HepG2 (cell line): ENCODE measurements around the gene COL9A3. TPM values are rescaled to one million over a fixed set of nuclear protein-coding genes. Genes with fewer than 3 reads are reported as not detected.

ENCODE experiments used
- FLYWCH1 ChIP-seq: sonication (generic); formaldehyde crosslinking; IDR thresholded peaks from 2 replicates; pipeline ENCODE4 v1.8.1; 2023; ENCODE audit warnings: mild to moderate bottlenecking, missing genetic modification reagents
- FOSL1 ChIP-seq: sonication (generic); formaldehyde crosslinking; IDR thresholded peaks from 2 replicates; pipeline ENCODE4 v1.9.0; 2021; ENCODE audit warnings: missing genetic modification reagents, borderline replicate concordance
- ISX ChIP-seq: sonication (generic); formaldehyde crosslinking; conservative IDR thresholded peaks from 2 replicates; pipeline ENCODE4 v1.5.0; 2020; ENCODE audit warnings: missing genetic modification reagents
- KDM5B ChIP-seq: sonication (generic); formaldehyde crosslinking; IDR thresholded peaks from 2 replicates; pipeline ENCODE4 v1.4.0; 2020; ENCODE audit warnings: missing genetic modification reagents, mild to moderate bottlenecking, borderline replicate concordance
- MEIS2 ChIP-seq: sonication (generic); formaldehyde crosslinking; IDR thresholded peaks from 2 replicates; pipeline ENCODE4 v1.9.0; 2021; ENCODE audit warnings: mild to moderate bottlenecking, missing genetic modification reagents
- NCOR1 ChIP-seq: fragments of 200-600 bp; sonication (generic); IDR thresholded peaks from 2 replicates; pipeline ENCODE4 v1.7.0; 2017; ENCODE audit warnings: antibody characterized with exemption, low read length, borderline replicate concordance
- PHF8 ChIP-seq: sonication (generic); formaldehyde crosslinking; IDR thresholded peaks from 2 replicates; pipeline ENCODE4 v1.5.0; 2020; ENCODE audit warnings: missing genetic modification reagents
- RXRB ChIP-seq: IDR thresholded peaks from 2 replicates; pipeline ENCODE4 v1.6.1; 2016; ENCODE audit warnings: borderline replicate concordance, missing genetic modification reagents, missing compliant biosample characterization
- SIX4 ChIP-seq: sonication (generic); formaldehyde crosslinking; IDR thresholded peaks from 2 replicates; pipeline ENCODE4 v1.4.0; 2020; ENCODE audit warnings: missing genetic modification reagents
- SKI ChIP-seq: fragments of 450-650 bp; IDR thresholded peaks from one replicate; pipeline ENCODE4 v1.6.1; 2018; ENCODE audit warnings: mild to moderate bottlenecking; ENCODE audit not compliant: partially characterized antibody
- SNAPC2 ChIP-seq: sonication (generic); formaldehyde crosslinking; IDR thresholded peaks from 2 replicates; pipeline ENCODE4 v1.8.1; 2022; ENCODE audit warnings: mild to moderate bottlenecking, missing genetic modification reagents
- SOX13 ChIP-seq, 3 experiments: fragments of 450-650 bp in 1 of 3; sonication (generic) in 1 of 3; formaldehyde crosslinking in 1 of 3; IDR thresholded peaks in 2 of 3; conservative IDR thresholded peaks in 1 of 3; 2 replicates each; pipeline versions ENCODE4 v1.5.0 to v1.6.1; 2016 to 2020; ENCODE audit warnings: antibody characterized with exemption in 1 of 3, mild to moderate bottlenecking in 1 of 3, missing compliant biosample characterization in 1 of 3, missing genetic modification reagents in 1 of 3, moderate library complexity in 1 of 3
- TBX2 ChIP-seq: sonication (generic); formaldehyde crosslinking; IDR thresholded peaks from 2 replicates; pipeline ENCODE4 v1.5.0; 2020; ENCODE audit warnings: missing genetic modification reagents, mild to moderate bottlenecking, borderline replicate concordance
- TFDP2 ChIP-seq: sonication (generic); formaldehyde crosslinking; IDR thresholded peaks from 2 replicates; pipeline ENCODE4 v1.4.0; 2020; ENCODE audit warnings: missing genetic modification reagents
- TGIF2 ChIP-seq: IDR thresholded peaks from 2 replicates; pipeline ENCODE4 v1.6.1; 2016; ENCODE audit warnings: control low read depth, missing compliant biosample characterization
- ZBTB25 ChIP-seq: IDR thresholded peaks from 2 replicates; pipeline ENCODE4 v1.6.1; 2018; ENCODE audit warnings: missing genetic modification reagents
- ZC3H13 ChIP-seq: sonication (generic); formaldehyde crosslinking; IDR thresholded peaks from 2 replicates; pipeline ENCODE4 v1.8.1; 2023; ENCODE audit warnings: mild to moderate bottlenecking, missing genetic modification reagents, moderate library complexity
- ZFX ChIP-seq: sonication (generic); formaldehyde crosslinking; IDR thresholded peaks from 2 replicates; pipeline ENCODE4 v1.4.0; 2020; ENCODE audit warnings: mild to moderate bottlenecking, low read depth, missing genetic modification reagents, moderate library complexity
- ZNF260 ChIP-seq: sonication (generic); formaldehyde crosslinking; IDR thresholded peaks from 2 replicates; pipeline ENCODE4 v1.4.0; 2020; ENCODE audit warnings: missing genetic modification reagents, low read depth, mild to moderate bottlenecking, borderline replicate concordance
- ZNF318 ChIP-seq: sonication (generic); formaldehyde crosslinking; IDR thresholded peaks from 2 replicates; pipeline ENCODE4 v1.4.0; 2020; ENCODE audit warnings: mild to moderate bottlenecking, missing genetic modification reagents
- ZNF354B ChIP-seq: sonication (generic); formaldehyde crosslinking; IDR thresholded peaks from 2 replicates; pipeline ENCODE4 v1.8.0; 2022; ENCODE audit warnings: mild to moderate bottlenecking, missing genetic modification reagents
- polyA plus RNA-seq, 8 experiments: library from polyadenylated mRNA; depleted of rRNA in 3 of 8; stranded (reverse) in 7 of 8; unstranded in 1 of 8; fragments of >200 nt; fragmentation: Illumina TruSeq in 4 of 8; extraction: Trizol in 4 of 8; gene quantifications; 2 replicates each; pipeline versions ENCODE4 v1.2.1 to v1.2.3, GENCODE V29; 2011 to 2016; ENCODE audit warnings: low read depth in 4 of 8, missing spikeins in 1 of 8, mixed read lengths in 1 of 8; ENCODE audit not compliant: insufficient read depth in 1 of 8
- total RNA-seq, 5 experiments: library from RNA; depleted of rRNA; stranded (reverse); fragments of >200 nt; fragmentation: Illumina TruSeq; extraction: Trizol; gene quantifications; 2 replicates each; pipeline ENCODE4 v1.2.3, GENCODE V29; 2016; ENCODE audit warnings: low read depth in 1 of 5

Gene COL9A3
- total and polyA plus RNA-seq, 2 of the 13 experiments (the other 11 are each of a cell fraction or from before 2014, with no cell fraction given): 155 to 204 TPM

GRCh38 chr20:62831854-62832211 is 15.0 kb downstream of the COL9A3 start (continued):
- no peak for TF ChIP-seq TFDP2 (CRISPR knock-in tag)
- peak; percentile 46; the same call in 1 of the 2 replicates for TF ChIP-seq ZFX (CRISPR knock-in tag)
- TF ChIP-seq SIX4 (CRISPR knock-in tag): no peak
- TF ChIP-seq ZC3H13: no peak
- TF ChIP-seq ZBTB25 (CRISPR knock-in tag): no peak
- no peak; the same call in 1 of the 2 replicates for TF ChIP-seq MEIS2 (CRISPR knock-in tag)
- TF ChIP-seq TBX2 (CRISPR knock-in tag): 0 out of 2 replicates have a peak, but pooled peaks have one; percentile 19
- no peak for TF ChIP-seq FLYWCH1 (CRISPR knock-in tag)
- TF ChIP-seq ISX: no peak
- peak; percentile 46; the same call in 1 of the 2 replicates for TF ChIP-seq NCOR1
- no peak for TF ChIP-seq SNAPC2 (CRISPR knock-in tag)
- TF ChIP-seq SKI: peak; percentile 83
- no peak for TF ChIP-seq KDM5B (CRISPR knock-in tag)
- TF ChIP-seq ZNF260 (CRISPR knock-in tag): no peak
- TF ChIP-seq TGIF2 (CRISPR knock-in tag): peak; percentile 18; the same call in 1 of the 2 replicates
- no peak for TF ChIP-seq ZNF318 (CRISPR knock-in tag)
- peak; percentile 10; the same call in 1 of the 2 replicates for TF ChIP-seq RXRB
- no peak for TF ChIP-seq SOX13 (IDR thresholded peaks at IDR 0.05)
- TF ChIP-seq SOX13 (CRISPR knock-in tag; conservative IDR thresholded peaks at IDR 0.05 in 1 of 2, IDR thresholded peaks at IDR 0.05 in 1 of 2): peak in 1 of 2 experiments; percentile 20; a peak in 1 of 4 replicates
- 0 out of 2 replicates have a peak, but pooled peaks have one; percentile 18 for TF ChIP-seq PHF8 (CRISPR knock-in tag)
- no peak for TF ChIP-seq FOSL1
- no peak for TF ChIP-seq ZNF354B
